GM18907 (cell line): ENCODE measurements around the gene TTC21B.
"Not testable (repeated sequence)": the region's sequence is repeated elsewhere in the genome, so short reads cannot be mapped to it uniquely, and the experiment has no call there.

ENCODE experiments used
- ATAC-seq: cut with Tn5 transposase; IDR thresholded peaks from one replicate; pipeline ENCODE4 v1.9.1; 2021; ENCODE audit warnings: mild to moderate bottlenecking, moderate library complexity; ENCODE audit not compliant: unreplicated experiment

Gene TTC21B

DNA sequence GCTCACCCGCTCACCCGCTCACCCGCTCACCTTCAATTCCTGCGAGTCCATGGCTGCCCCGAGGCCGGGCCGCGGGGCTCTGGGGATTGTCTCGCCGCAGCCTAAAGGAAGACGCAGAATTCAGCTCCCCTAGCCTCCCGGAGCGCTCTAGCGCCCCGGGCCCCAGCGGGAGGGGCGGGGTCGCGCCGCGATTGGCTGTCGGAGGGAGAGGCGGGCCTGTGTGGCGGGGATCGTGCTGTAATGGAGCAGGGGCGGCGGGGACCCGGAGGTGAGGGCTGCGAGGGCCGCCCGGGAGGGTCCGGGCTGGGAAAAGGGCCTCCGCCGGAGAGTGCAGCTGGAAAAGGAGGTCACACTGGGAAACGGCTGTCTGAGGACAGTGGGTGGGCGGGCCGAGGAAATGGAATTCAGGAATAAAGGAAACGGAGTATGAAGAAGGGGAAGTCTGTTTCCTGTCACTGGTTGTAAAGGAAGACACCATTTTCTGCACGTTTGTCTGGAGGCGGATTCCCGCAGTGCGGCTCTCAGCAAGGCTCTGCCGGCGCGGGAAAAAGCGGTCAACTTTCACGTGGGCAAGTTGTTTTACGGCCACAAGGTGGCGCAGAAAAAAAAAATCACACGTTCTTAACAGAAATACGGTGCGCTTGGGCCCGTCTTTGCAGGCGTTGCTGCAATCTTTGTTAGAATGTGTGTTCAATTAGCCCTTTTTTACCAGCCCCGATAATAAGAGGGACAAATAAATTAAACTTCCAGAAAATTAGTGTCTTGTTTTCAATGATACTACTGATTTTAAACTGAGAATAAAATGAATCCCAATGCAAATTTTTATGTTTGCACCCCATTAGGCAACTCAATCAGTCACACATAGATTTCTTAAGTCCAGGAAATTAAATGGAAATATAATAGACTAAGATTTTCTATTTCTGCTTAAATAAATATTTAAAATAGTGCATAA lies at the start of gene TTC21B:
Gene TTC21B, minus strand, starts transcription at position 122 of the 952 bp plus-strand sequence. Its CDS starts 71 bp downstream, at position 51.
- ATAC-seq = peak; percentile 98

- ATAC-seq = no peak
Measured at GRCh38 chr2:166000401-166000800, 46.8 kb upstream of the TTC21B start.

- ATAC-seq = no peak
Measured at GRCh38 chr2:165990846-165991245, 37.3 kb upstream of the TTC21B start.

GRCh38 chr2:165989851-165990250 lies 36.3 kb upstream of the TTC21B start:
- ATAC-seq = no peak

DNA sequence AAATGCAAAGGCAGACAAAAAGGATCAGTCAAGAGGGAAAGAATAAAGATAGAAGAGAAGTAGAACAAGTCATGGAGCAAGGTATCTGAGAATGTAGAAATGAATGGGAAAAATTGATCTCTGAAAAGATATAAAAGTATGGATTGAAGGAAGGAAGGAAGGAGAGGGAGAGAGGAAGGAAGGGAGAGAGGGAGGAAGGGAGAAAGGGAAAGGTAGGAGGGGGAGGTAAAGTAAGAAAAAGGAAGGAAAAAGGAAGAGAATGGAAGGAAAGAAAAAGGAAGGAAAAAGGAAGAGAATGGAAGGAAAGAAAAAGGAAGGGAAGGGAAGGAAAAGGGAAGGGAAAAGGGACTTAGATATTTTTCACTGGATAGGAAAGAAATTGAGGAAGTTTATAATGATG lies 31.5 kb upstream of the TTC21B start:
- ATAC-seq = no peak

- ATAC-seq = not testable (repeated sequence)
Measured at GRCh38 chr2:165972161-165972560, 18.6 kb upstream of the TTC21B start.

- no peak for ATAC-seq
Measured at GRCh38 chr2:165970663-165971062, 17.1 kb upstream of the TTC21B start.

DNA sequence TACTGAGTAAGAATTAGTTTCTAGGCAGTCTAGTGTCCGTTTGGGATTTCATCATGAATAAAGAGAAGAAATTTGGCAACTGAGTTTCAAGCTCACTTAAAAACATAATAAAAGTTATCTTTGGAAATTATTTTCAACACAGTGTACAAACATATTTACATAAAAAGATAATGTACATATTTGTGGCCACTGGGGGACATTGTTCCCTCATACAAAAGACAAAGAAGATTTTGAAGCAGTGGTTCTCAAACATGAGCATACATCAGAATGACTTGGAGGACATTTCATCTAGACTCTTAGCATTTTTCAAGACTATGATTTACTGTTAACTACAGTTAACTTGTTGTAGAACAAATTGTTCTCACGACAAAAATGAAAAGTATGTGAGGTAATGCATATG lies 15.7 kb upstream of the TTC21B start:
- ATAC-seq = no peak

DNA sequence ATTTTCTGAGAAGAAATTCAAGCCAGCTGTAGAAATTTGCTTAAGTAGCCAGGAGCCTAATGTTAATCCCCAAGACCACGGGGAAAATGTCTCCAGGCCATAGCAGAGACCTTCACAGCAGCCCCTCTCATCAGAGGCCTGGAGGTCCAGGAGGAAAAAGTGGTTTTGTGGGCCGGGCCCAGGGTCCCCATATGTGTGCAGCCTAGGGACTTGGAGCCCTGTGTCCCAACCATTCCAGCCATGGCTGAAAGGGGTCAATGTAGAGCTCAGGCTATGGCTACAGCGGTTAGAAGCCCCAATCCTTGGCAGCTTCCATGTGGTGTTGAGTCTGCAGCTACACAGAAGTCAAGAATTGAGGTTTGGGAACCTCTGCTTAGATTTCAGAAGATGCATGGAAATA lies 14.2 kb upstream of the TTC21B start:
- ATAC-seq = no peak

DNA sequence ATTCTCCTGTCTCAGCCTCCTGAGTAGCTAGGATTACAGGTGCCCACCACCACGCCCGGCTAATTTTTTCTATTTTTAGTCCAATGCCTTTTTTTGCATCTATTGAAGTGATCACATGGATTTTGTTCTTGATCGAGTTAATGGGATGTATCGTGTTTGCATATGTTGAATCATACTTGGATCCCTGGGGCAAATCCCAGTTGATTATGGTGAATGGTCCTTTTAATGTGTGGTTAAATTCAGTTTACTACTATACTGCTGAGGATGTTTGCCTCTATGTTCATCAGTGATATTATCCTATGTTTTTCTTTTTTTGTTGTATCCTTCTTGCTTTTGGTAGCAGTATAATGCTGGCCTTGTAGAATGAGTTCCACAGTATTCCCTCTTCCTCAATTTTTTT lies 8.2 kb upstream of the TTC21B start:
- no peak for ATAC-seq

- no peak for ATAC-seq
Measured at GRCh38 chr2:165959371-165959770, 5.8 kb upstream of the TTC21B start.

GRCh38 chr2:165958313-165958960 lies 4.9 kb upstream of the TTC21B start:
- ATAC-seq = no peak

DNA sequence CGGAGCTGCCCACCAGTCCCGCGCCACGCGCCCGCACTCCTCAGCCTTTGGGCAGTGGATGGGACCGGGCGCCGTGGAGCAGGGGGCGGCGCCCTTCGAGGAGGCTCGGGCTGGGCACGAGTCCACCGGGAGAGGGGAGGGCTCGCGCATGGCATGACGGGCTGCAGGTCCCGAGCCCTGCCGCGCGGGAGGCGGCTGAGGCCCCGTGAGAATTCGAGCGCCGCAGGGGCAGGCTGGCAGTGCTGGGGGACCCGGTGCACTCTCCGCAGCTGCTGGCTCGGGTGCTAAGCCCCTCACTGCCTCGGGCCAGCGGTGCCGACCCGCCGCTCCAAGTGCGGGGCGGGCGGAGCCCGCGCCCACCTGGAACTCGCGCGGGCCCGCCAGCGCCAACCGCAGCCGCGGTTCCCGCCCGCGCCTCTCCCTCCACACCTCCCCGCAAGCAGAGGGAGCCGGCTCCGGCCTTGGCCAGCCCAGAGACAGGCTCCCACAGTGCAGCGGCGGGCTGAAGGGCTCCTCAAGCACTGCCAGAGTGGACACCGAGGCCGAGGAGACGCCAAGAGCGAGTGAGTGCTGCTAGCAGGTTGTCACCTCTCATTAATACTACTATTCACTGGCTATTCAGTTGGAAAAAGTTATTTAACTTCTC lies 3.6 kb upstream of the TTC21B start:
- no peak for ATAC-seq

DNA sequence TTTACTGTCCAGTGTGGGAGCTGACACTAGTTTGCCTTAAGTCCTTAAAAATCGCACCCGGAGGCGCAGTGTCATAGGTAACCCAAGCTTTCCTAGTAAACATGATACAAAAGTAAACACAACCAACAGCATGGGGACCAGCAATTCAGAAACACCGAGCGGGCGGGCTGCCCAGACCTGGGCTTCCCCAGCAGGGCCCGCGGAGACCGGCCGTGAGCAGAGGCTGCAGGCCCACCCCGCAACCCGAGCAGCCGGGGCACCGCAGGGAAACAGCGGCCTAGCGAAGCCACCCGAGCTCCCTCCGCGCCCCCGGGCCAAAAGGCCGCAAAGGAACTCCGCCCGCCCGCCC lies 296 bp downstream of the TTC21B start:
- peak; percentile 54 for ATAC-seq

DNA sequence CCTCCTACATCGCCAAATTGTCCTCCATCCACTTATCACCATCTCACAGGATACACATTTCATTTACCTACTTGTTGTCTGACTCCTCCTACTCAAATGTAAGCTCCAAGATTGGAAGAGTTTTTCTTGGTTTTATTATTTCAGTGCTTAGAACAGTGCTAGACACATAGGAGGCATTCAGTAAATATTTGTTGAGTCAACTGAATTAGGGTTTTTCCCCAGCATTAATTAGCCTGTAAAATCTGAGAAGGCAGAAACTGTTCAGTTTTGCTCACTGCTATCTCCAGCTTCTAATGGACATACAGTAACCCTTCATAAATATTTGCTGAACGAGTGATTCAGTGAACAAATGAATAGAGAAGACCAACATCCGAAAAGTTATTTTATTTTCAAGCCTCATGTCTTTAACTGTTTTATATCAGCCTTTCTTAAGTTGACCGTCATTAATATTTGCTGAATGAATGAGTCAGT lies 800 bp downstream of the TTC21B start:
- ATAC-seq = no peak

DNA sequence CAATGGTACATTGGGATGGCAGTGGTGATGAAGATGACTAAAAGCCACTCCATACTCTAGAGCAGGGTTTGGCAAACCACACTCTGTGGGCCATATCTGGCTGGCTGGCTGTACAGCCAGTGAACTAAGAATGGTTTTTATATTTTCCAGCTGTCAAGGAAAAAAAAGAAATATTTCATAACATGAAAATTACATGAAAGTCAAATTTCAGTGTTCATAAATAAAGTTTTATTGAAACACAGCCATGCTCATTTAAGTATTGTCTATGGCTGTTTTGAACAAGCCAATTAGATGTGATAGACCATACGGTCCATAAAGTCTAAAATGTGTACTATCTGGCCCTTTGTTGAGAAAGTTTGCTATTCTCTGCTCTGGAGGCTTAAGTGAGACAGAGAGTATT lies 1.5 kb downstream of the TTC21B start:
- no peak for ATAC-seq

GRCh38 chr2:165950438-165950837 lies 3.1 kb downstream of the TTC21B start:
- no peak for ATAC-seq

GRCh38 chr2:165941827-165942226 lies 11.7 kb downstream of the TTC21B start:
- ATAC-seq = no peak

DNA sequence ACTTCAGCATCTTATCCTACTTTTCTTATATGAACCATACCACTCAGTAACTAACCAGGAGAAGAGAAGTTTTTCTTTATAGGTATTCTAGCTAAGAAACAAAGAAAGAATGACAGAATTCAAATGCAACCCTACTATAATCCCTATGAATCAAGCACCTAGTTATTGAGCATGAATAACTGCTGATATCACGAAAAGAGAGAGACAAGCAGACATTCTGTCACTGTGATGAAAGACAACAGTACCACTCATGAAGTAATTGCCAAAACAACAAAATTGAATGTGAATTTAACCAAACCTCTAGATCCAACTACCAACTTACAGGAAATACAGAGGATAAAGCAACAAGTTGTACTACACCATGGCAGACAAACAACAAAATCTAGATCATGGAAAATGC lies 15.3 kb downstream of the TTC21B start:
- no peak for ATAC-seq

DNA sequence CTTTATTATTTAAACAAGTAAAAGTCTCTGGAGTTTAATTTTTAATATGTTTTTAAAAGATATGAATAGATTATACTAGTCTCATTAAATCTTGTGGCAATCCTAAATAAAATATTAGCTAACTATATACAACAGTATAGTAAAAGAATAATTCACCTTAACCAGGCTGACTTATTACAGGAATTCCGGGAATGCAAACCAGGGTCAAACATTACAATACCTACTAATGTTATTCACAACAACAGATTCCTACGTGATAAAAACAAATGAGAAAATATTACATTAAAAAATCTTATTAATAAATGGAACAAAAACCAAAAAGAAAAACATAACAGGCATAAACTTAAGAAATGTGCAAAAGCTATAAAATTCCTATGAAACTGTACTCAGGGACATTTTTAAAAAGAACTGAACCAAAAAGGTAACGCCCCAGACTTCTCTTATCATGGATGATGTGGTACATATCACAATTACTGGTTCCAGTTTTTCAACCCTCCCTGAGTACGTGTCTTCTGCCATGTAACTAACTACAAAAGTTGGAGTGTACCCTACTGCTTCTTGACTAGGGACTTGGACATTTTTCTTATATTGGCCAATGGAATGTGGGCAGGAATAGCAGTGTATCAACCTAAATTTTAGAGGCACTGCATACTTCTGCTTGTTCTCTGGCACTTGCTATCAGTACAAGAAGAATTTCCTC lies 20.2 kb downstream of the TTC21B start:
- ATAC-seq = no peak

DNA sequence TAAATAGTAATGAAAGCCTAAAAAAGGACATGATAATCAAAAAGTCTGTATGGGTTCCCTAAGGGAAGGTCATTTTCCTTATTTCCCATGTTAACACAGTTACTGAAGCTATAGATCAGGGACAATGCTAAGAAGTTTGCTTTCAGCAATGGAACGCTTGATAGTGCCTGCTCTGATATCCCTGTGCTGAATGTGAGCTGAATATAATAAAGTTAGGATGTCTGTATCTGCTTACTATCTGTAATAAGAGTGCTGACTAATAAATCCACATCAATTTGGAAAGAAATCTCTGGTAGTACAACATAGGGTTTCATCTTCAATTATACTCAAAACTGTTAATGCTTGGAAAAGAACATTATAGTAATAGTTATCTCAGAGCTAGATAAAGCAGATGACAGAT lies 25.8 kb downstream of the TTC21B start:
- no peak for ATAC-seq
